ENCODE measurements around the gene SFXN5. TPM values are rescaled to one million over a fixed set of nuclear protein-coding genes. Genes with fewer than 3 reads are reported as not detected.

The SFXN5 gene
- total RNA-seq, 1 experiment from 2014 or later: 15.2 TPM

DNA sequence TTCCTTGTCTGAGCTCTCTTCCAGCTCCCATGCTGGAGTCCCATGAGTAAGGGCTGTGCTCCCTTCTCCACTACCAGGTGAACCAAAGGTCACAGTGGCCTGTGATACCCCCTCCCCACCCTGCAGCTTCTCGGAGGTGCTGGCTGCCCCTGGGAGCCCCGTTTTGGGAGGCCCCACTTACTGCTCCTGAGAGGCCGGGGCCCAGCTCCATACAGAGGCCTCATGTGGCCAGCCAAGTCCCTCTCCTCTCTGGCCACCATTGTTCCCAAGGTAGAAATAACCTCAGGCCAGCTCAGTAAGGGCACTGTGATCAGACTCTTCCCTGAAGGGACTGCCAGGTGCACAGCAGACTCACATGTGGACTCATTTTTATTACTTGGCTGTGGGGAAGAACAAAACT is 35.3 kb upstream of the SFXN5 start:
- Histone ChIP-seq H3K9me3 (ENCODE audit: insufficient read depth, low read depth) (no peaks in the 10 kb centered on the region), H3K9me2 (ENCODE audit: insufficient read depth) (no peaks in the 10 kb centered on the region), H3F3A (ENCODE audit: insufficient read depth, low read depth) (peaks cover 9% of the 10 kb centered on the region), H3K36me3 (ENCODE audit: low read depth) (no peaks in the 10 kb centered on the region), H3K4me2 (no peak overlapping the region), H3K79me2 (ENCODE audit: low read depth) (peaks cover 71% of the 10 kb centered on the region), H3K4me1 (replicated peaks; ENCODE audit: insufficient read depth) (peaks cover 17% of the 10 kb centered on the region), H3K4me3 (no peak overlapping the region), H3K27ac (no peak overlapping the region), H2AFZ (no peak overlapping the region), H4K20me1 (ENCODE audit: insufficient read depth) (peaks cover 19% of the 10 kb centered on the region), H3K27me3 (ENCODE audit: insufficient read depth, low read depth) (no peaks in the 10 kb centered on the region)
- POLR2A ChIA-PET (ENCODE audit: unreplicated experiment): no interaction called here
- DNase-seq: no peak
- intact Hi-C loops (cut with micrococcal nuclease; ENCODE audit: unreplicated experiment): no loop called here
- BruUV-seq (replicated peaks): no TSS peak
- TF ChIP-seq EZH2 (IDR thresholded peaks at IDR 0.05; ENCODE audit: low read depth): no peak
- TF ChIP-seq, protein P1, sequence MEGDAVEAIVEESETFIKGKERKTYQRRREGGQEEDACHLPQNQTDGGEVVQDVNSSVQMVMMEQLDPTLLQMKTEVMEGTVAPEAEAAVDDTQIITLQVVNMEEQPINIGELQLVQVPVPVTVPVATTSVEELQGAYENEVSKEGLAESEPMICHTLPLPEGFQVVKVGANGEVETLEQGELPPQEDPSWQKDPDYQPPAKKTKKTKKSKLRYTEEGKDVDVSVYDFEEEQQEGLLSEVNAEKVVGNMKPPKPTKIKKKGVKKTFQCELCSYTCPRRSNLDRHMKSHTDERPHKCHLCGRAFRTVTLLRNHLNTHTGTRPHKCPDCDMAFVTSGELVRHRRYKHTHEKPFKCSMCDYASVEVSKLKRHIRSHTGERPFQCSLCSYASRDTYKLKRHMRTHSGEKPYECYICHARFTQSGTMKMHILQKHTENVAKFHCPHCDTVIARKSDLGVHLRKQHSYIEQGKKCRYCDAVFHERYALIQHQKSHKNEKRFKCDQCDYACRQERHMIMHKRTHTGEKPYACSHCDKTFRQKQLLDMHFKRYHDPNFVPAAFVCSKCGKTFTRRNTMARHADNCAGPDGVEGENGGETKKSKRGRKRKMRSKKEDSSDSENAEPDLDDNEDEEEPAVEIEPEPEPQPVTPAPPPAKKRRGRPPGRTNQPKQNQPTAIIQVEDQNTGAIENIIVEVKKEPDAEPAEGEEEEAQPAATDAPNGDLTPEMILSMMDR (conservative IDR thresholded peaks at IDR 0.05): no peak
- CTCF ChIA-PET: no interaction called here

DNA sequence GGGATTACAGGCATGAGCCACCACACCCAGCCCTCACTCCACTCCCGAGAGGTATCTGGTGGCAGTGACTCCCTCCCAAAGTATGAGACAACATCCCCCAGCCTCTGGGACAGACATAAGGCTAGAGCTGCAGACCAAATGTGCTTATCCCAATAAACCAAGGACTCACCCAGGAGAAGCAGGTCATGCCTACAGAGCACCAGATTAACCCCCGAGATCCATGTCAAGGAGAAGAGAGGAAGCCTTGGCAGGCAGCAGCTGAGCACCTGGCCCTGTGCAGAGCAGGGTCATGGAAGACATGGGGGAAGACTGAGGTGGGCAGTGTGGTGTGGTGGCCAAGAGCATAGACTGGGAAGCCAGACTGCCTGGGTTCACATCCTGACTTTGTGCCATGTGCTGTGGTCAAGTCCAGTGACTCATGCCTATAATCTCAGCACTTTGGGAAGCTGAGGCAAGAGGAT is 34.0 kb upstream of the SFXN5 start:
- no peak for DNase-seq
- intact Hi-C loops (cut with micrococcal nuclease; ENCODE audit: unreplicated experiment): no loop called here
- H3K4me2 ChIP-seq: no peak overlapping the region
- H2AFZ ChIP-seq: no peak overlapping the region
- no peak for TF ChIP-seq EZH2 (IDR thresholded peaks at IDR 0.05; ENCODE audit: low read depth)
- TF ChIP-seq, protein P1 (conservative IDR thresholded peaks at IDR 0.05): no peak
- no peak overlapping the region for H3K27ac ChIP-seq
- CTCF ChIA-PET: no interaction called here
- no peaks in the 10 kb centered on the region for H3K9me2 ChIP-seq (ENCODE audit: insufficient read depth)
- H3K9me3 ChIP-seq (ENCODE audit: insufficient read depth, low read depth): no peaks in the 10 kb centered on the region
- POLR2A ChIA-PET (ENCODE audit: unreplicated experiment): no interaction called here
- no peaks in the 10 kb centered on the region; the same call in 1 of the 2 replicates for H3F3A ChIP-seq (ENCODE audit: insufficient read depth, low read depth)
- BruUV-seq (replicated peaks): no TSS peak
- H4K20me1 ChIP-seq (ENCODE audit: insufficient read depth): peaks cover 24% of the 10 kb centered on the region
- H3K36me3 ChIP-seq (ENCODE audit: low read depth): no peaks in the 10 kb centered on the region
- H3K4me3 ChIP-seq: no peak overlapping the region
- peaks cover 6% of the 10 kb centered on the region for H3K4me1 ChIP-seq (replicated peaks; ENCODE audit: insufficient read depth)
- H3K79me2 ChIP-seq (ENCODE audit: low read depth): peaks cover 58% of the 10 kb centered on the region
- no peaks in the 10 kb centered on the region for H3K27me3 ChIP-seq (ENCODE audit: insufficient read depth, low read depth)

DNA sequence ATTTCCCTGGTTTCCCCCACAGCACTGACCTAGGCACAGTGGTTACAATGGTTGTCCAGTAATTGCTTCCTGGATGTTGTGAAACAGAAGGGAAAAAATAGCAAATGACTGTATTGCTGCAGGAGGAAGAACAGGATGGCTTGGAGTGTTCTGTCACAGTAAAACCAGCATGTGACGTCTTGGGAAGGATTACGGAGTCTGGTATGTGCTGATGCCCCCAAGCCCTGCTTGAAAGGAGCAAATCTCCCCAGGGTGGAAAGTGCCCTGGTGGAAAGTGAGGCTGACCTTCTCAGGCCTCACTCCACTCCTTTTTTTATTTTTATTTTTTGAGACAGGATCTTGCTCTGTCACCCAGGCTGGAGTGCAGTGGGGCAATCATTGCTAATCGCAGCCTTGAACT is 33.4 kb upstream of the SFXN5 start:
- H4K20me1 ChIP-seq (ENCODE audit: insufficient read depth): peaks cover 24% of the 10 kb centered on the region
- BruUV-seq (replicated peaks): no TSS peak
- H3K27me3 ChIP-seq (ENCODE audit: insufficient read depth, low read depth): no peaks in the 10 kb centered on the region
- no peaks in the 10 kb centered on the region for H3K36me3 ChIP-seq (ENCODE audit: low read depth)
- H3K4me2 ChIP-seq: no peak overlapping the region
- no peak for TF ChIP-seq EZH2 (IDR thresholded peaks at IDR 0.05; ENCODE audit: low read depth)
- TF ChIP-seq, protein P1 (conservative IDR thresholded peaks at IDR 0.05): no peak
- POLR2A ChIA-PET (ENCODE audit: unreplicated experiment): no interaction called here
- intact Hi-C loops (cut with micrococcal nuclease; ENCODE audit: unreplicated experiment): no loop called here
- H3K27ac ChIP-seq: no peak overlapping the region
- H3K9me2 ChIP-seq (ENCODE audit: insufficient read depth): no peaks in the 10 kb centered on the region
- no peaks in the 10 kb centered on the region for H3K4me1 ChIP-seq (replicated peaks; ENCODE audit: insufficient read depth)
- H3F3A ChIP-seq (ENCODE audit: insufficient read depth, low read depth): no peaks in the 10 kb centered on the region; the same call in 1 of the 2 replicates
- no peaks in the 10 kb centered on the region for H3K9me3 ChIP-seq (ENCODE audit: insufficient read depth, low read depth)
- peaks cover 52% of the 10 kb centered on the region for H3K79me2 ChIP-seq (ENCODE audit: low read depth)
- no peak overlapping the region for H3K4me3 ChIP-seq
- CTCF ChIA-PET: no interaction called here
- no peak for DNase-seq
- H2AFZ ChIP-seq: no peak overlapping the region

Measured in PC-9 (cell line).